Uterus (tissue), 4 donors: Measurements from ENCODE around the gene CIPC. TPM values are rescaled to one million over a fixed set of nuclear protein-coding genes. Genes with fewer than 3 reads are reported as not detected.

ENCODE experiments used
- DNase-seq, 2 donors: peaks; one replicate each; pipeline ENCODE4 v3.0.0-alpha.2; 2019 to 2020
- H3K27ac ChIP-seq, 2 donors: fragments of 200-600 bp; sonication (generic); 1 replicate in 1 of 2; 2 replicates in 1 of 2; pipeline ENCODE4 v1.5.1; 2016 to 2018
- H3K27me3 ChIP-seq, 2 donors: fragments of 200-600 bp; sonication (generic); one replicate each; pipeline ENCODE4 v1.5.1; 2018 to 2019; ENCODE audit warnings: control low read depth in 1 of 2
- H3K36me3 ChIP-seq, 2 donors: fragments of 200-600 bp; sonication (generic); one replicate each; pipeline ENCODE4 v1.5.1; 2019; ENCODE audit warnings: control low read depth in 1 of 2
- H3K4me1 ChIP-seq, 2 donors: fragments of 200-600 bp; sonication (generic); one replicate each; pipeline ENCODE4 v1.5.1; 2018 to 2019; ENCODE audit warnings: control low read depth in 1 of 2
- H3K4me3 ChIP-seq, 2 donors: fragments of 200-600 bp; sonication (generic); 1 replicate in 1 of 2; 2 replicates in 1 of 2; pipeline ENCODE4 v1.5.1; 2018 to 2019; ENCODE audit warnings: mild to moderate bottlenecking in 1 of 2
- H3K9me3 ChIP-seq, 2 donors: fragments of 200-600 bp; sonication (generic); one replicate each; pipeline ENCODE4 v1.5.1; 2019; ENCODE audit warnings: control low read depth in 1 of 2
- CTCF ChIP-seq, 4 experiments: fragments of 200-600 bp in 2 of 4; fragments of 450-650 bp in 2 of 4; sonication (generic) in 2 of 4; IDR thresholded peaks; one replicate each; pipeline ENCODE4 v1.5.1; 2016 to 2019; ENCODE audit warnings: antibody characterized with exemption in 4 of 4, mild to moderate bottlenecking in 2 of 4, moderate library complexity in 1 of 4
- POLR2A ChIP-seq, 2 donors: fragments of 450-650 bp; IDR thresholded peaks; one replicate each; pipeline ENCODE4 v1.6.1; 2016; ENCODE audit warnings: antibody characterized with exemption in 2 of 2, mild to moderate bottlenecking in 1 of 2, moderate library complexity in 1 of 2
- intact Hi-C: fragments of 100-400 bp; cut with DNase I; formaldehyde crosslinking; loops from one replicate; pipeline ENCODE4 v1.15.1; 2023; ENCODE audit warnings: low total_unique reads
- total RNA-seq, 4 donors: library from RNA; depleted of rRNA in 3 of 4; stranded (reverse); fragments of >200 nt in 3 of 4; gene quantifications; one replicate each; pipeline versions ENCODE4 v1.1.0 to v1.2.4, GENCODE V29; 2014 to 2023
- donor health status: DM: yes; HTN: yes; CAD: no.

The CIPC gene
- total RNA-seq, 4 donors from 2014 or later, result 8.2 to 71.8 (median 28.1) TPM

GRCh38 chr14:77144412-77145115 lies 46.5 kb downstream of the CIPC start:
- intact Hi-C loops, result no loop called here
- no peak for DNase-seq
- peaks cover 0 to 24% of the 10 kb centered on the region in 2 donors for H3K27me3 ChIP-seq

GRCh38 chr14:77145975-77146740 lies 48.1 kb downstream of the CIPC start:
- TF ChIP-seq CTCF (IDR thresholded peaks at IDR 0.05) (no peak), POLR2A (IDR thresholded peaks at IDR 0.05) (no peak)
- no peak for DNase-seq
- intact Hi-C loops, result no loop called here
- Histone ChIP-seq H3K36me3 (no peaks in the 10 kb centered on the region), H3K4me3 (no peak overlapping the region), H3K9me3 (no peaks in the 10 kb centered on the region), H3K27me3 (peaks cover 0 to 15% of the 10 kb centered on the region in 2 donors), H3K27ac (no peak overlapping the region), H3K4me1 (no peaks in the 10 kb centered on the region)

More at GRCh38 chr14:77144412-77145115, 46.5 kb downstream of the CIPC start:
- Histone ChIP-seq H3K27ac (no peak overlapping the region), H3K4me1 (peaks cover 0 to 12% of the 10 kb centered on the region in 2 donors), H3K9me3 (no peaks in the 10 kb centered on the region), H3K36me3 (no peaks in the 10 kb centered on the region), H3K4me3 (no peak overlapping the region)
- no peak for TF ChIP-seq POLR2A (IDR thresholded peaks at IDR 0.05)
- no peak for TF ChIP-seq CTCF (IDR thresholded peaks at IDR 0.05)

- no peak overlapping the region for H3K27ac ChIP-seq
- H3K27me3 ChIP-seq, result peaks cover 0 to 6% of the 10 kb centered on the region in 2 donors
- H3K4me1 ChIP-seq, result no peaks in the 10 kb centered on the region
- no peaks in the 10 kb centered on the region for H3K36me3 ChIP-seq
- H3K4me3 ChIP-seq, result no peak overlapping the region
- H3K9me3 ChIP-seq, result no peaks in the 10 kb centered on the region
- TF ChIP-seq POLR2A (IDR thresholded peaks at IDR 0.05) (no peak), CTCF (IDR thresholded peaks at IDR 0.05) (no peak)
- DNase-seq, result no peak
- intact Hi-C loops, result no loop called here
Observed at GRCh38 chr14:77148510-77149231, 50.6 kb downstream of the CIPC start.

- DNase-seq, result no peak
- H3K36me3 ChIP-seq, result no peaks in the 10 kb centered on the region
- no peak overlapping the region for H3K27ac ChIP-seq
- TF ChIP-seq CTCF (IDR thresholded peaks at IDR 0.05) (no peak), POLR2A (IDR thresholded peaks at IDR 0.05) (no peak)
- no peaks in the 10 kb centered on the region for H3K27me3 ChIP-seq
- intact Hi-C loops, result no loop called here
- H3K4me3 ChIP-seq, result no peak overlapping the region
- no peaks in the 10 kb centered on the region for H3K4me1 ChIP-seq
- H3K9me3 ChIP-seq, result no peaks in the 10 kb centered on the region
Observed at GRCh38 chr14:77151245-77151644, 53.2 kb downstream of the CIPC start.
